ENCODE data around the gene HERC2.
"Not testable (repeated sequence)": the region's sequence is repeated elsewhere in the genome, so short reads cannot be mapped to it uniquely, and the experiment has no call there.

HERC2 gene

DNA sequence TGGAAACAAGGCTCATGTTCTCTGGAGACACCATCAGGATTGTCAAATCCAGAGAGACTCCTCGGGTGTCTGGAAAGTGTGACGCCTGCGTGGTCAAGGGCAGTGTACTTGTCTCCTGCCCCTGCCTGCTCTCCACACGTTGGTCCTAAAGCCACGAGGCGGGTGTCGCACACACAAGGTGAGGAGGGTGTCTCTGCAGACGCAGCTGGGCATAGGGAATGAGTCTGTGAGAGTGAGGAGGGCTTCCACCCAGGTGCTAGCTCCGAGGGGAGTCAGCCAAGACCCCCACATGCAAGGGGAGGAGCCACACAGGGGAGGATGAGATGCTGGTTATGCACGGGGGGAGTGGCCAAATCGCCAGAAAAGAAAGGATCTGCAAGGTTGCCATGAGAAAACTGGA lies 194.9 kb downstream of the HERC2 start:
- TF ChIP-seq, protein P1, sequence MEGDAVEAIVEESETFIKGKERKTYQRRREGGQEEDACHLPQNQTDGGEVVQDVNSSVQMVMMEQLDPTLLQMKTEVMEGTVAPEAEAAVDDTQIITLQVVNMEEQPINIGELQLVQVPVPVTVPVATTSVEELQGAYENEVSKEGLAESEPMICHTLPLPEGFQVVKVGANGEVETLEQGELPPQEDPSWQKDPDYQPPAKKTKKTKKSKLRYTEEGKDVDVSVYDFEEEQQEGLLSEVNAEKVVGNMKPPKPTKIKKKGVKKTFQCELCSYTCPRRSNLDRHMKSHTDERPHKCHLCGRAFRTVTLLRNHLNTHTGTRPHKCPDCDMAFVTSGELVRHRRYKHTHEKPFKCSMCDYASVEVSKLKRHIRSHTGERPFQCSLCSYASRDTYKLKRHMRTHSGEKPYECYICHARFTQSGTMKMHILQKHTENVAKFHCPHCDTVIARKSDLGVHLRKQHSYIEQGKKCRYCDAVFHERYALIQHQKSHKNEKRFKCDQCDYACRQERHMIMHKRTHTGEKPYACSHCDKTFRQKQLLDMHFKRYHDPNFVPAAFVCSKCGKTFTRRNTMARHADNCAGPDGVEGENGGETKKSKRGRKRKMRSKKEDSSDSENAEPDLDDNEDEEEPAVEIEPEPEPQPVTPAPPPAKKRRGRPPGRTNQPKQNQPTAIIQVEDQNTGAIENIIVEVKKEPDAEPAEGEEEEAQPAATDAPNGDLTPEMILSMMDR (IDR thresholded peaks at IDR 0.05), result no peak
- TF ChIP-seq ZFX (IDR thresholded peaks at IDR 0.05; ENCODE audit: borderline replicate concordance), result no peak
- no peak overlapping the region for H3K27ac ChIP-seq

GRCh38 chr15:28125673-28126651 lies 196.0 kb downstream of the HERC2 start:
- no peak overlapping the region for H3K27ac ChIP-seq
- TF ChIP-seq, protein P1 (IDR thresholded peaks at IDR 0.05), result peak; percentile 84
- TF ChIP-seq ZFX (IDR thresholded peaks at IDR 0.05; ENCODE audit: borderline replicate concordance), result no peak

DNA sequence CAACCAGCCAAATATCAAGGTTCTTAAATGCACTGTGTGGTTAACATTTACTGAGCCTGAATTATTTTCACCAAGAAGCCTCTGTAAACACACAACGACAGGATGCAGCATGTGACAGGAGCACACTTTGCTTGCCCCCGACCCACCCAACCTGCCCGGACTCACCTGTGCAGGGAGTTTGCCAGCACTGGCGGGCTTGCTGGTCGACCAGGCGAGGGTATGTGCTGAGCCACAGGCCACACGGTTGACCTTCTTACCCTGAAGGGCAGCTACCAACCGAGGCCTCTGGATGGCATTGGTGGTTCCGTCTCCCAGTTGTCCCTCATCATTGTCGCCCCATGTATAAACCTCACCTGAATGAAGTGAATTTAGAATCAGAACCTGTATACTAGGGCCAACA lies 197.1 kb downstream of the HERC2 start:
- no peak overlapping the region for H3K27ac ChIP-seq
- TF ChIP-seq ZFX (IDR thresholded peaks at IDR 0.05; ENCODE audit: borderline replicate concordance), result no peak
- TF ChIP-seq, protein P1 (IDR thresholded peaks at IDR 0.05), result no peak

- H3K27ac ChIP-seq, result no peak overlapping the region
- no peak for TF ChIP-seq ZFX (IDR thresholded peaks at IDR 0.05; ENCODE audit: borderline replicate concordance)
- TF ChIP-seq, protein P1 (IDR thresholded peaks at IDR 0.05), result peak; percentile 85
Measured at GRCh38 chr15:28123408-28124023, 198.5 kb downstream of the HERC2 start.

DNA sequence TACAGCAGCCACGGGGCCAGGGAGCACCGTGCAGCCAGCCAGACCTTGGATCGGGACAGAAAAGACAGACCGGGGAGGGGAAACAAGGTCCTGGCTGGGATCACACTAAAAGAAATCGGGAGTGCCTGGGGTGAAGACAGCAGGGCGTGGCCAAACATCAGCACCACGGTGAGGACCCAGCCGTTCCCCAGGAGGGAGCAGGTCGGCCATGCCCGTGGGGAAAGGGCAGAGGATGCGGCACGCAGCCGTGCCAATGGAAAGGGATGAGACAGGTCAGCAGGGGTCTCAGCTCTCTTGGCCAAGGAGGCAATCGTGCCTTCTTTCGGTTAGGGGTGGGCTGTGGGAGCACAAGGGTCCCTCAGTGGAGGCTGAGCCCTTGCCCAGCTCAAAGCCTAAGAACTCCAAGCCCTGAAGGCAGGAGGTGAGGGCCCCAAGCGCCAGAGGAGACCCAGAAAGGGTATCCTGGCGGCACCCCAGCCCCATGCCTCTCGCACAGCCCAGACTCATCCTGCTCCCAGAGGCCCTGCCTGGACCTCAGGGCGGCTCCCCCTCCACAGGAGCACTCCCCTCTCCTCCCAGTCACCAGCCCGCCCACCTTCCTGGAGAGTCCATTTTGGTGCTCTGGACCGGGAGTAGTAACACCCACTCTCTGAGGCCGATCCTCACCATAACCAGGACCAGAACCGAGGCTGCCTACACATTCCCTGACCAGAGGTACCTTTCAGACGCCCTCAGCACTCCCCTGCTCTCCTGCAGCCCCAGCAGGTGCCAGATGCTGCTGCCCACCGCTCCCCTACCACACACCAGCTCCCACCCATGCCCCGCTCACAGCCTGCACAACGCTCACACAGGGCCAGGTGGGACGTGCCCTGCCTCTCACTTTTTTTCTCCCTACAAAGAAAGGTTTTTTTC lies 199.7 kb downstream of the HERC2 start:
- no peak for TF ChIP-seq ZFX (IDR thresholded peaks at IDR 0.05; ENCODE audit: borderline replicate concordance)
- TF ChIP-seq, protein P1 (IDR thresholded peaks at IDR 0.05), result no peak
- H3K27ac ChIP-seq, result no peak overlapping the region

- H3K27ac ChIP-seq, result not testable (repeated sequence)
Measured at GRCh38 chr15:28121577-28121976, 200.4 kb downstream of the HERC2 start.

- H3K27ac ChIP-seq, result no peak overlapping the region
- TF ChIP-seq, protein P1 (IDR thresholded peaks at IDR 0.05), result no peak
- no peak for TF ChIP-seq ZFX (IDR thresholded peaks at IDR 0.05; ENCODE audit: borderline replicate concordance)
Measured at GRCh38 chr15:28120359-28120640, 201.7 kb downstream of the HERC2 start.
